ENCODE results near the gene MRPL43. TPM values are rescaled to one million over a fixed set of nuclear protein-coding genes. Genes with fewer than 3 reads are reported as not detected.

Gene MRPL43
- total and polyA plus RNA-seq, 2 donors (not counting 1 experiment from before 2014, with no cell fraction given), result 56.2 to 99.4 TPM

GRCh38 chr10:100996678-100997359 is 9.5 kb upstream of the MRPL43 start:
- Histone ChIP-seq H4K20me1 (ENCODE audit: control insufficient read depth, insufficient read depth, low read length, poor library complexity, severe bottlenecking) (peaks cover 16% of the 10 kb centered on the region), H3K4me2 (replicated peaks; ENCODE audit: low read depth, low read length, poor library complexity, severe bottlenecking) (peak overlapping the region; percentile 95), H3K4me3 (ENCODE audit: control extremely low read depth in 1 of 5, extremely low read depth in 1 of 5, insufficient read depth in 1 of 5, low read depth in 2 of 5, low read length in 4 of 5) (peak overlapping the region; percentile 53 to 89 (median 86)), H3K4me1 (ENCODE audit: control insufficient read depth in 2 of 2, insufficient read depth in 2 of 2, low read length in 2 of 2) (peaks cover 22 to 34% of the 10 kb centered on the region in 2 donors), H3K9ac (ENCODE audit: low read length) (peak overlapping the region; percentile 81), H3K27ac (ENCODE audit: low read length in 2 of 2) (peak overlapping the region; percentile 84 to 87), H3K27me3 (replicated peaks in 1 of 4; ENCODE audit: control extremely low read depth in 1 of 4, control insufficient read depth in 3 of 4, insufficient read depth in 4 of 4, low read length in 3 of 4) (peaks cover 0 to 2% (median 0%) of the 10 kb centered on the region in 4 experiments), H2AFZ (ENCODE audit: insufficient read depth, low read depth, low read length, poor library complexity, severe bottlenecking) (peak overlapping the region; percentile 81), H3K79me2 (ENCODE audit: control insufficient read depth, insufficient read depth, low read length) (no peaks in the 10 kb centered on the region), H3K9me3 (ENCODE audit: control extremely low read depth in 1 of 3, control insufficient read depth in 2 of 3, insufficient read depth in 1 of 3, low read length in 2 of 3) (no peaks in the 10 kb centered on the region), H3K36me3 (replicated peaks in 1 of 2; ENCODE audit: control extremely low read depth in 1 of 2, control insufficient read depth in 1 of 2, extremely low read depth in 1 of 2, insufficient read depth in 2 of 2, low read length in 1 of 2) (peaks cover 0 to 7% of the 10 kb centered on the region in 2 experiments)
- no peaks in the 10 kb centered on the region for H3K9me3 Mint-ChIP-seq (ENCODE audit: insufficient read depth)
- DNase-seq (no peak), ATAC-seq (ENCODE audit: low read depth) (peak; percentile 29)
- 3% methylated on average over 38 of the region's 46 CpGs for WGBS (ENCODE audit: insufficient coverage)
- no peaks in the 10 kb centered on the region for H3K27me3 Mint-ChIP-seq
- ChIA-PET CTCF (interaction anchor here (0.7 to 8.4 kb wide), 18 partner anchors 8 to 784 kb away, joined by 3 to 70 read pairs (median 6); partner anchors contain the start of genes HIF1AN, MRPL43, PDZD7 and SFXN3), POLR2A (interaction anchor here (1.1 to 3.4 kb wide), 3 partner anchors 9 to 46 kb away, joined by 5 to 15 read pairs (median 6); partner anchors contain the start of genes MRPL43, PDZD7, SFXN3 and TWNK)
- peak overlapping the region; percentile 97 for H3K27ac Mint-ChIP-seq
- no peak for TF ChIP-seq EZH2 (IDR thresholded peaks at IDR 0.05; ENCODE audit: borderline replicate concordance, insufficient read depth, low read depth, low read length, poor library complexity, severe bottlenecking)
- TF ChIP-seq CTCF (IDR thresholded peaks at IDR 0.05), result no peak
- H3K4me3 Mint-ChIP-seq, result peak overlapping the region; percentile 95
- H3K4me1 Mint-ChIP-seq, result peaks cover 29% of the 10 kb centered on the region
- intact Hi-C loops (cut with micrococcal nuclease), result loop anchor here (1.0 to 5.0 kb wide), 3 partner anchors 10 to 1375 kb away; partner anchors contain the start of genes MRPL43, SLC25A28, SLF2 and TWNK

GRCh38 chr10:100995181-100995580 is 7.9 kb upstream of the MRPL43 start:
- POLR2A ChIA-PET, result no interaction called here
- Mint-ChIP-seq H3K9me3 (ENCODE audit: insufficient read depth) (no peaks in the 10 kb centered on the region), H3K27ac (no peak overlapping the region), H3K27me3 (no peaks in the 10 kb centered on the region), H3K4me3 (no peak overlapping the region), H3K4me1 (peaks cover 27% of the 10 kb centered on the region)
- ATAC-seq (ENCODE audit: low read depth) (no peak), DNase-seq (no peak)
- 86% methylated on average over 2 of the region's 6 CpGs for WGBS (ENCODE audit: insufficient coverage)
- Histone ChIP-seq H3K4me2 (replicated peaks; ENCODE audit: low read depth, low read length, poor library complexity, severe bottlenecking) (no peak overlapping the region), H3K27ac (ENCODE audit: low read length in 2 of 2) (no peak overlapping the region), H3K79me2 (ENCODE audit: control insufficient read depth, insufficient read depth, low read length) (peaks cover 5% of the 10 kb centered on the region), H3K27me3 (replicated peaks in 1 of 4; ENCODE audit: control extremely low read depth in 1 of 4, control insufficient read depth in 3 of 4, insufficient read depth in 4 of 4, low read length in 3 of 4) (peaks cover 0 to 2% (median 0%) of the 10 kb centered on the region in 4 experiments), H3K4me3 (ENCODE audit: control extremely low read depth in 1 of 5, extremely low read depth in 1 of 5, insufficient read depth in 1 of 5, low read depth in 2 of 5, low read length in 4 of 5) (no peak overlapping the region), H3K9me3 (ENCODE audit: control extremely low read depth in 1 of 3, control insufficient read depth in 2 of 3, insufficient read depth in 1 of 3, low read length in 2 of 3) (no peaks in the 10 kb centered on the region), H4K20me1 (ENCODE audit: control insufficient read depth, insufficient read depth, low read length, poor library complexity, severe bottlenecking) (peaks cover 4% of the 10 kb centered on the region), H3K36me3 (replicated peaks in 1 of 2; ENCODE audit: control extremely low read depth in 1 of 2, control insufficient read depth in 1 of 2, extremely low read depth in 1 of 2, insufficient read depth in 2 of 2, low read length in 1 of 2) (peaks cover 0 to 21% of the 10 kb centered on the region in 2 experiments), H3K4me1 (ENCODE audit: control insufficient read depth in 2 of 2, insufficient read depth in 2 of 2, low read length in 2 of 2) (peaks cover 18 to 26% of the 10 kb centered on the region in 2 donors), H3K9ac (ENCODE audit: low read length) (no peak overlapping the region), H2AFZ (ENCODE audit: insufficient read depth, low read depth, low read length, poor library complexity, severe bottlenecking) (no peak overlapping the region)
- CTCF ChIA-PET, result interaction anchor here (5.5 to 8.4 kb wide), 2 partner anchors 20 to 23 kb away, joined by 36 to 70 read pairs; no protein-coding TSS in a partner anchor
- intact Hi-C loops (cut with micrococcal nuclease), result loop anchor here (5.0 kb wide), 1 partner anchor 1373 kb away; the partner anchor contains the start of gene SLC25A28
- TF ChIP-seq EZH2 (IDR thresholded peaks at IDR 0.05; ENCODE audit: borderline replicate concordance, insufficient read depth, low read depth, low read length, poor library complexity, severe bottlenecking) (no peak), CTCF (IDR thresholded peaks at IDR 0.05) (no peak)

All from B cell (primary cell).